GM12878 (cell line): ENCODE measurements around the gene ABCC11. TPM values are rescaled to one million over a fixed set of nuclear protein-coding genes. Genes with fewer than 3 reads are reported as not detected.

Source experiments
- CREM ChIP-seq: IDR thresholded peaks from 2 replicates; pipeline ENCODE4 v1.6.1; 2014; ENCODE audit warnings: antibody characterized with exemption, low read depth
- CUX1 ChIP-seq: IDR thresholded peaks from 2 replicates; pipeline ENCODE4 v1.6.1; 2012; ENCODE audit warnings: improper control_type of control experiment, low read depth, low read length; ENCODE audit not compliant: insufficient replicate concordance
- JUND ChIP-seq: IDR thresholded peaks from 2 replicates; pipeline ENCODE4 v1.6.1; 2012; ENCODE audit warnings: low read depth, mild to moderate bottlenecking, low read length, improper control_type of control experiment, moderate library complexity
- NKRF ChIP-seq: fragments of 450-650 bp; conservative IDR thresholded peaks from 2 replicates; pipeline ENCODE4 v1.6.1; 2017; ENCODE audit warnings: mild to moderate bottlenecking, moderate library complexity
- PAX8 ChIP-seq: fragments of 450-650 bp; IDR thresholded peaks from 2 replicates; pipeline ENCODE4 v1.6.1; 2017; ENCODE audit warnings: mild to moderate bottlenecking, moderate library complexity
- POLR2AphosphoS5 ChIP-seq: IDR thresholded peaks from 2 replicates; pipeline ENCODE4 v1.6.1; 2011; ENCODE audit warnings: mild to moderate bottlenecking, low read length, inconsistent platforms
- ZBTB33 ChIP-seq: fragments of 450-650 bp; IDR thresholded peaks from 2 replicates; pipeline ENCODE4 v1.6.1; 2017; ENCODE audit warnings: mild to moderate bottlenecking
- ZZZ3 ChIP-seq: IDR thresholded peaks from 2 replicates; pipeline ENCODE4 v1.6.1; 2011; ENCODE audit warnings: low read depth; ENCODE audit not compliant: control insufficient read depth, insufficient read length
- polyA plus RNA-seq, 11 experiments: library from polyadenylated mRNA; depleted of rRNA in 4 of 11; unstranded in 6 of 11; stranded (reverse) in 5 of 11; fragments of >200 nt; fragmentation: Nextera tagmentation in 4 of 11; fragmentation: Illumina TruSeq in 1 of 11; extraction: Ambion mirVana in 4 of 11; extraction: Trizol in 1 of 11; gene quantifications; 1 replicate in 1 of 11; 2 replicates in 10 of 11; pipeline versions ENCODE4 v1.2.1 to v1.2.3, GENCODE V29; 2011 to 2016; ENCODE audit warnings: inconsistent platforms in 2 of 11, missing spikeins in 2 of 11, low read depth in 1 of 11
- total RNA-seq, 4 experiments: library from RNA; depleted of rRNA in 3 of 4; stranded (reverse); fragments of >200 nt in 3 of 4; fragmentation: Illumina TruSeq in 1 of 4; extraction: Trizol in 1 of 4; gene quantifications; 2 replicates each; pipeline versions ENCODE4 v1.2.1 to v1.2.3, GENCODE V29; 2013 to 2021

ABCC11 gene
- total and polyA plus RNA-seq, 10 of the 15 experiments (the other 5 are each of a cell fraction or from before 2014, with no cell fraction given): 0.04 to 0.20 (median 0.10) TPM; not detected in 6

GRCh38 chr16:48197294-48197693 is 50.0 kb downstream of the ABCC11 start (continued):
- TF ChIP-seq CUX1: no peak
- no peak for TF ChIP-seq NKRF
- TF ChIP-seq PAX8: no peak
- no peak for TF ChIP-seq ZBTB33
- TF ChIP-seq ZZZ3: no peak
- TF ChIP-seq JUND: no peak
- no peak for TF ChIP-seq CREM
- no peak for TF ChIP-seq POLR2AphosphoS5
